NOMO-1 treated with DMSO at 0.1 percent for 48 hours (cell line): ENCODE results near the gene SLC25A2.
"Not testable (repeated sequence)": the region's sequence is repeated elsewhere in the genome, so short reads cannot be mapped to it uniquely, and the experiment has no call there.

Experiments
- DNase-seq: peaks from one replicate; lab custom pipeline; 2025; ENCODE audit not compliant: unreplicated experiment; lab: John Stamatoyannopoulos, UW

The SLC25A2 gene

DNA sequence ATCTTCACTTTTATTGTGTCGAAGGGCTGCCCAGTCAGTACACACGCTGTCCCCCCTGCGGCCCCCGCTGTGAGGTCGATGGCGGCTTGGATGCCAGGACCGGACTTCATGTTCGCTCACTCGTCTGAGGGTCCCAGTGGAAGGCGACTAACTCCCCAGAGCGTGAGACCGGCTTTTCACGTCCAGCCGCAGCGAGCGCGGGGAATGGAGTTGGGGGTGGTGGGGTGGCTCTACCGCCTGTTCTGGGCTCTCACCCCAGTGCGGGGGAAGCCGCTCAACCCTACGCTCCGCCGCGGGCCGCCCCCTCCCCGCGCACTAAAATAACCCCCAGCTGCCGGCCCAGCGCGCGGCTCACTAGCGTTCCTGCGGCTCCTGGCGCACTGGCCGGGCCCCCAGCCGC is at the start of gene SLC25A2:
Gene SLC25A2, minus strand, starts transcription at position 294 of the 400 bp plus-strand sequence. Its CDS starts 184 bp downstream, at position 110.
- no peak for DNase-seq

- DNase-seq: no peak
Observed at GRCh38 chr5:141351591-141351990, 47.7 kb upstream of the SLC25A2 start.

- DNase-seq: no peak
Observed at GRCh38 chr5:141349917-141350619, 46.2 kb upstream of the SLC25A2 start, which contains the start of gene PCDHGB1. PCDHGB1 (plus strand) TSS chr5:141350099; CDS start chr5:141350261, 162 bp downstream.

GRCh38 chr5:141346017-141346416 is 42.2 kb upstream of the SLC25A2 start:
- DNase-seq: not testable (repeated sequence)

- no peak for DNase-seq
Observed at GRCh38 chr5:141345327-141345726, 41.5 kb upstream of the SLC25A2 start.

- DNase-seq: no peak
Observed at GRCh38 chr5:141343953-141344463, 40.2 kb upstream of the SLC25A2 start.

DNA sequence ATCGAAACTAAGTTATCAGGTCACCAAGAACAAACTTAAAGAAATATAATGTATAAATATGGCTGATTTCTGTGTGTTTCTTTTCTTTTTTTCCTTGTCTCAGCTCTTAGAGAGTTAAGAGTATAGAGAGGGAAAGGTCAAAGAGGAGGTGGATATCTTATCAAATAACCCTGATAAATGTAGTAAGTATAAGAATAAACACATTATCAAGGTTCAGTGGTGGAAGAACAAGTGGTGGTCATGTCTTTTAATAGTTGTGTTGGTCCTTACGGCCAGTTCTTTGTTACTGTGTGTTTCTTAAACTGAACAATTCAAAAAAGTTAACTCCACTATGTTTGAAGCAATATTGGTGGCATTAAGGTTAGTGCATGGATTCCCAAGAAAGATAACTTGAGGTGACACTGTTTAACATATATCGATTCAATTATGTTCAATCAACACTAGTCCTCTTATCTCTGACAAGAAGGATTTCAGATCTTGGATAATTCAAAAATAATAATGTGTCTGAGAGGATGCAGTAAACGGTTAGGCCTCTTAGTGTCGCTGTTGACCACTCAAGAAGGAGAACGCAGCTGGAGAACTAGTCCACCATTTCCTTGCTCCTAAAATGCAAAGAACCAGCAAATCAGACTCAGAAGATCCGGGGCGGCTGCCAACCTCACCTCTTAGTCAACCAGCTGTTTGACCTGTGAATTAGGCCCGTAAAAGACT is 39.5 kb upstream of the SLC25A2 start, which contains the start of gene PCDHGA3:
Gene PCDHGA3, plus strand, starts transcription at position 588 of the 711 bp plus-strand sequence. CDS start 205 bp downstream, outside the sequence.
- no peak for DNase-seq

DNA sequence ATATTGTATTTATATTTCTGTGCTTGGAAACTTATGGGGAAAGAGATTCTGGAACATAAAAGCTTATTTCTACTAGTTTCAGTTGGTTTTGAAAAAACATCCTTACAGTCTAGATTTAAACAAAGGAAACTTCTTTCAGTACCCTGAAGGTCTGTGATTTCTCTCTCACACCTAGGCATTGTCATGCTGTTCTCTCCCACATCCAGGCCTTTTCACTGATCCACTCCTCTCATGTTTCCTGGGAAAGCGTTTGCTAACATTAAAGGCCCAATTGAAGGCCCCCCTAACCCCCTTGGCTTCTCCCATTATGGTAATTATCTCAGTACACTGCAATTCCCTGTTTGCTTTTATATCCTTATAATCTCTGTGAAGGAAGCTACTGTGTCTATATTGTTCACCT is 38.9 kb upstream of the SLC25A2 start:
- DNase-seq: no peak

DNA sequence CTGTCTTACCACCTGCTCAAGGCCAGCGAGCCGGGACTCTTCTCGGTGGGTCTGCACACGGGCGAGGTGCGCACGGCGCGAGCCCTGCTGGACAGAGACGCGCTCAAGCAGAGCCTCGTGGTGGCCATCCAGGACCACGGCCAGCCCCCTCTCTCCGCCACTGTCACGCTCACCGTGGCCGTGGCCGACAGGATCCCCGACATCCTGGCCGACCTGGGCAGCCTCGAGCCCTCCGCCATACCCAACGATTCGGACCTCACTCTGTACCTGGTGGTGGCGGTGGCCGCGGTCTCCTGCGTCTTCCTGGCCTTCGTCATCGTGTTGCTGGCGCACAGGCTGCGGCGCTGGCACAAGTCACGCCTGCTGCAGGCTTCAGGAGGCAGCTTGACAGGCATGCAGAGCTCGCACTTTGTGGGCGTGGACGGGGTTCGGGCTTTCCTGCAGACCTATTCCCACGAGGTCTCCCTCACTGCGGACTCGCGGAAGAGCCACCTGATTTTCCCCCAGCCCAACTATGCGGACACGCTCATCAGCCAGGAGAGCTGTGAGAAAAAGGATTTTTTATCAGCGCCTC is 37.0 kb upstream of the SLC25A2 start:
- not testable (repeated sequence) for DNase-seq

DNA sequence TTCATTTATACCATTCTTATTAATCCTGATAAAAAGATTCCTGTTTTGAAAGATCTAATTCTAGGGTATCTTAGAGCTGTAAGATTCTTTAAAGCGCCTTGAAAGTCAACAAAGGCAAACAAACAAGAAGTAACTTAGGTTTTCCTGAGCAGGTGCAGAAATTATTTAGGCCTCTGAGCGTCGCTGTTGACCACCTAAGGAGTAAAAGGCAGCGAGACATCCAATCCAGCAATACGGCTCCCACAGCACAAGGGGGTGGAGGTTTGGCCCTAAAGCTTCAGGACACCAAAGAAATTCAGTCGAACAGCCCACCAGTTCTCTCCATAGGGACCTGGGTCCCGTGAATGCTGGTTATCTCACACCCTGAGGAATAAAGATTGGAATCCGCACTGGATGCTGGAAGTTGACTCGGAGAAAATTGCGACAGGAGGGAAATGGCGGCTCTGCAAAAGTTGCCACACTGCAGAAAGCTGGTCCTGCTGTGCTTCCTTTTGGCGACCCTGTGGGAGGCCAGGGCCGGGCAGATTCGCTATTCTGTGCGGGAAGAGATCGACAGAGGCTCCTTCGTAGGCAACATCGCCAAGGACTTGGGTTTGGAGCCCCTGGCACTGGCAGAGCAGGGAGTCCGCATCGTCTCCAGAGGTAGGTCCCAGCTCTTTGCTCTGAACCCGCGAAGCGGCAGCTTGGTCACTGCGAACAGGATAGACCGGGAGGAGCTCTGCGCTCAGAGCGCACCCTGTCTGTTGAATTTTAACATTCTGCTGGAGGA is 34.9 kb upstream of the SLC25A2 start, which contains the start of gene PCDHGA2:
Gene PCDHGA2, plus strand, starts transcription at position 223 of the 769 bp plus-strand sequence.
- DNase-seq: no peak

DNA sequence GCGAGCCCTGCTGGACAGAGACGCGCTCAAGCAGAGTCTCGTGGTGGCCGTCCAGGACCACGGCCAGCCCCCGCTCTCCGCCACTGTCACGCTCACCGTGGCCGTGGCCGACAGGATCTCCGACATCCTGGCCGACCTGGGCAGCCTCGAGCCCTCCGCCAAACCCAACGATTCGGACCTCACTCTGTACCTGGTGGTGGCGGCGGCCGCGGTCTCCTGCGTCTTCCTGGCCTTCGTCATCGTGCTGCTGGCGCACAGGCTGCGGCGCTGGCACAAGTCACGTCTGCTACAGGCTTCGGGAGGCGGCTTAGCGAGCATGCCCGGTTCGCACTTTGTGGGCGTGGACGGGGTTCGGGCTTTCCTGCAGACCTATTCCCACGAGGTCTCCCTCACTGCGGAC is 28.7 kb upstream of the SLC25A2 start:
- DNase-seq: not testable (repeated sequence)

DNA sequence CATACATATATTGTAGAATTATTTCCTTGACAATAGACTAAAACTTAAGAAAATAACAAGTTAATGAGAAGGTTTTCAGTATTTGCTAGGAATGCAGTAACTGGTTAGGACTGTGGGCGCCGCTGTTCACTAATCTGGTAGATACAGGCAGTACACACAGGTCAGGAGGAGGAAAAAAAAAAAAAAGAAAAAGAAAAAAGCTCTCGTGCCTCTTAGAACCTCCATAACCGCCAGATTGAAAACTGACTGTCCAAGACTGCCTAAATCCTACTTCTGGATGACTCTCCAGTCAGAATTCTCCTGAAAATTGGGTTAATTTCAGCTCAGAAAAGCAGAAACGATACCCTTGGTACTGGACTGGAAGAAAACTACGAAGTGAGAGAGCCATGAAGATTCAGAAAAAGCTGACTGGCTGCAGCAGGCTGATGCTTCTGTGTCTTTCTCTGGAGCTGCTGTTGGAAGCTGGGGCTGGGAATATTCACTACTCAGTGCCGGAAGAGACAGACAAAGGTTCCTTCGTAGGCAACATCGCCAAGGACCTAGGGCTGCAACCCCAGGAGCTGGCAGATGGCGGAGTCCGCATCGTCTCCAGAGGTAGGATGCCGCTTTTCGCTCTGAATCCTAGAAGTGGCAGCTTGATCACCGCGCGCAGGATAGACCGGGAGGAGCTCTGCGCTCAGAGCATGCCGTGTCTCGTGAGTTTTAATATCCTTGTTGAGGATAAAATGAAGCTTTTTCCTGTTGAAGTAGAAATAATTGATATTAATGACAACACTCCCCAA is 26.6 kb upstream of the SLC25A2 start, which contains the start of gene PCDHGA1:
Gene PCDHGA1, plus strand, starts transcription at position 216 of the 782 bp plus-strand sequence.
- no peak for DNase-seq

- no peak for DNase-seq
Observed at GRCh38 chr5:141328231-141328630, 24.4 kb upstream of the SLC25A2 start.

GRCh38 chr5:141326088-141326854 is 22.4 kb upstream of the SLC25A2 start:
- DNase-seq: peak; percentile 38

GRCh38 chr5:141322261-141322660 is 18.4 kb upstream of the SLC25A2 start:
- DNase-seq: no peak

DNA sequence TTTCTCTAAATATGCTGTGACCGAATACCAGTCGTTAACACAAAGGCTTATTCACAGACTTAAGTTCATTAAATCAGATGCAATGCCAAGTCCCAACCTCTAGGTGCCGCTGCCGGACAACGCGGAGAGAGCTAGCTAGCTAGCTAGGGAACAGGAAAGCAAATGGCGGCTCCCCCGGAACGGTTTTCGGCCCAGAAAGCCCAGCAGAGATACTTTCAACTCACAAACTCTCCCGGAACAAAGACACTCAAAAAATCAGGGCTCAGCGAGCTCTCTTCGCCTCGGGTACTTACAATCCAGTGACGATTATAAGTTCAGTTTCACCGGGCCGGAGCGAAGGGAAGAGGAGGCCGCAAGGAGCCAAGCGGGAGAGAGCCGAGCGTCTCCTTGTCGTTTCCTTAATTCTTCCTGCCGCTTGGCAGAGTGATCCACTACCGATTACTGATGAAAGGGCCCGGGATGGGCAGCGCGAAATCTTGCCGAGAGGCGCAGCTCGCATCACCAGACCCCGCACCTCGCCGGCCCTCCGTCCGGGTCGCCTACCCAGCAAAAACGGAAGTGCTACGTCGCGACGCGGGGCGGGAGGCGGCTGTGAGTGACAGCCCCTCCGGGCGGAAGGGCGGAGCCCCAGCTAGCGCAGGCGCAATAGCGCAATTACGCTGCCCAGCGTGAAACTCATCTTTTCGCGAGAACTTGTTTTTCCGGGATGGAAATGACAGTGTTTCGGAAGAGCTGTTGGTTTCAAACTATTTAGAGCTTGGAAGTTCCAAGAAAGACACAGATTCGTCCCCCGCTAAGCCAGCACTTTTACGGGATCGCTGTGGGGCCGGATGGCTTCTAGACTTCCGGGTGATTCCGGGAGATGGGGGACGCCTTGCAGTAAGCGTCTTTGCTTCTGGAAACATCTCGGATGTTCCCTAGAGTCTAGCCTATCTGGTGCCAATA is 16.6 kb upstream of the SLC25A2 start, which contains the start of gene TAF7:
Gene TAF7, minus strand, starts transcription at position 560 of the 945 bp plus-strand sequence. CDS start 740 bp downstream, outside the sequence.
- peak; percentile 82 for DNase-seq

- no peak for DNase-seq
Observed at GRCh38 chr5:141319699-141320098, 15.8 kb upstream of the SLC25A2 start.

DNA sequence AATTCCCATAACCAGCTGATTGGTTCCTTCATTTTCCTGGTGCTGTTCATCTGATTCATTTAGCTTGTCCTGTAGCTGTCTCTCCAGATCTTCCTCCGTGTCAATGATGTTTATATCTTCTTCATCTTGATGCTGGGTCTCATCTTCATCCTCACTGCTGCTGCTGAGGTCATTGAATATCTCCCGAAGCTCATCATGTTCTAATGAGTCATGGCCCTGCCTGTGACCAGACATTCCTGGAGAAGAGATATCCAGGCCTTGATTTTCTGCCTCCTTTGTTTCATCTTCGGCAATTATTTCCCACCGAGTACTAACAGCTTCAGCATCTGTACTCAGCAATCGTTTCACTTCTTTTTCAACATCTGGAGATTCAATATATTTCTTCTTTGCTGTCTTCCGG is 15.4 kb upstream of the SLC25A2 start:
- DNase-seq: no peak
